GM21619 (cell line): Measurements from ENCODE around the gene ADPRHL1.

Experiments used
- ATAC-seq: cut with Tn5 transposase; IDR thresholded peaks from one replicate; pipeline ENCODE4 v1.9.1; 2021; ENCODE audit not compliant: unreplicated experiment

ADPRHL1 gene

GRCh38 chr13:113353254-113353653 lies 100.0 kb downstream of the ADPRHL1 start:
- no peak for ATAC-seq

- ATAC-seq: no peak
Observed at GRCh38 chr13:113351514-113352026, 101.7 kb downstream of the ADPRHL1 start.

GRCh38 chr13:113350938-113351335 lies 102.4 kb downstream of the ADPRHL1 start:
- ATAC-seq: no peak

DNA sequence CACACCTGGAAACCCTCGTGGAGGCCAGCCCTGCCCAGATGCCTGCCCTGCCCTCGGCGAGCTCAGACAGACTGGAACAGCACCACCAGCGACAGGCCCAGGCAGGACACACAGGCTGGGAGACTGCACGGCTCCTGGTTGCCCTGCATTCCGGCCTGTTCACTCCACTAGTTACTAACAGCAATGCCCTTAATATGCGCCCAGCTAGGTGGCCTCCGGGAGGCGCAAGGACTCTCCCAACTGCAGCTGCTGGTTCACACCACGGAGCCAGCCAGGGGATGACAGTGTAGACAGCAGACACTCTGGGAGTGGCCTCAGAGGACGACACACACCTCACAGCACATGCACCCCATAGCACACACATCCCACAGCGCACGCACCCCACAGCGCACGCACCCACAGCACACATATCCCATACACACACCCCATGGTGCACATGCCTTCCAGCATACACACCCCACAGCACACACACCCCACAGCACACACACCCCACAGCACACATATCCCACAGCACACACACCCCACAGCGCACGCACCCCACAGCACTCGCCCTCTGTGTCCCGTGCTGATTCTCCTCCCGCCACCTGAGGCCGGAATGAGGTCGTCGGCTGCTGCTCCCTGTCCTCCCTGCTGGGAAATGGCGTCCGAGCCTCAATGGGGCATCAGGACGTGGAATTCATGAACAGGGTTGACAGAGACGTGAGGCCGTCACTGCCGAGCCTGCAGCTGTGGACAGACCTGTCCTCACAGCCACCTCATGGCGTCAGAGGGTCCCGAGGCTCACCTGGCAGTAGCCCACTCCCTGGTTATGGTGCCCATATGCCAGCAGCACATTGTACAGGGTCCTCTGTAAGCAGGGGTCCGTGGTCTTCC lies 103.0 kb downstream of the ADPRHL1 start:
- ATAC-seq: no peak
